Measurements from ENCODE around the gene GNL3.
A peak's percentile ranks its signal among the peaks of the same experiment; 100 is the strongest.
"Not testable (repeated sequence)": the region's sequence is repeated elsewhere in the genome, so short reads cannot be mapped to it uniquely, and the experiment has no call there.

GNL3 gene

GRCh38 chr3:52685709-52686691 is at the start of gene GNL3, which contains the start of gene PBRM1:
Gene GNL3 (plus strand): TSS chr3:52686032. CDS start chr3:52686093, 61 bp downstream.
Gene PBRM1 (minus strand): TSS chr3:52685913.
- DNase-seq: peak; percentile 95

GRCh38 chr3:52636673-52637072 is 49.2 kb upstream of the GNL3 start:
- no peak for DNase-seq

GRCh38 chr3:52645549-52645948 is 40.3 kb upstream of the GNL3 start:
- no peak for DNase-seq

GRCh38 chr3:52649461-52650210 is 36.2 kb upstream of the GNL3 start:
- no peak for DNase-seq

GRCh38 chr3:52650439-52650838 is 35.4 kb upstream of the GNL3 start:
- peak; percentile 8 for DNase-seq

- no peak for DNase-seq
These were observed 34.2 kb upstream of the GNL3 start for GRCh38 chr3:52651592-52651991.

- no peak for DNase-seq
These were observed 29.9 kb upstream of the GNL3 start for GRCh38 chr3:52655895-52656294.

- DNase-seq: no peak
These were observed 25.8 kb upstream of the GNL3 start for GRCh38 chr3:52660046-52660445.

- DNase-seq: peak; percentile 14
These were observed 22.7 kb upstream of the GNL3 start for GRCh38 chr3:52663098-52663497.

- peak; percentile 94 for DNase-seq
These were observed 15.0 kb upstream of the GNL3 start for GRCh38 chr3:52670621-52671521.

GRCh38 chr3:52671676-52672075 is 14.2 kb upstream of the GNL3 start:
- peak; percentile 46 for DNase-seq

GRCh38 chr3:52676201-52676600 is 9.6 kb upstream of the GNL3 start:
- DNase-seq: not testable (repeated sequence)

GRCh38 chr3:52678265-52679198 is 7.3 kb upstream of the GNL3 start:
- no peak for DNase-seq

GRCh38 chr3:52679199-52679538 is 6.7 kb upstream of the GNL3 start:
- DNase-seq: no peak

- no peak for DNase-seq
These were observed 6.0 kb upstream of the GNL3 start for GRCh38 chr3:52679811-52680210.

GRCh38 chr3:52681596-52681995 is 4.2 kb upstream of the GNL3 start:
- DNase-seq: no peak

- peak; percentile 81 for DNase-seq
These were observed 3.8 kb upstream of the GNL3 start for GRCh38 chr3:52682016-52682415.

- DNase-seq: no peak
These were observed 2.2 kb upstream of the GNL3 start for GRCh38 chr3:52683611-52684010.

- no peak for DNase-seq
These were observed 1.6 kb upstream of the GNL3 start for GRCh38 chr3:52684184-52684583.

- DNase-seq: peak; percentile 87
These were observed 535 bp upstream of the GNL3 start for GRCh38 chr3:52685285-52685708.

GRCh38 chr3:52688266-52688665 is 2.4 kb downstream of the GNL3 start:
- no peak for DNase-seq

- no peak for DNase-seq
These were observed 3.3 kb downstream of the GNL3 start for GRCh38 chr3:52689151-52689550.
